NT2/D1 (cell line): ENCODE results near the gene ARAP2.

ENCODE experiments used
- DNase-seq: peaks from one replicate; pipeline ENCODE4 v3.0.0-alpha.2; 2011; ENCODE audit warnings: low read depth, low spot score
- H3K27me3 ChIP-seq: 2 replicates; pipeline ENCODE4 v1.6.0; 2011; ENCODE audit warnings: mild to moderate bottlenecking; ENCODE audit not compliant: insufficient read length, insufficient read depth
- H3K36me3 ChIP-seq: 2 replicates; pipeline ENCODE4 v1.6.1; 2011; ENCODE audit warnings: mild to moderate bottlenecking, low read length, mixed read lengths; ENCODE audit not compliant: insufficient read depth, insufficient read length
- H3K4me1 ChIP-seq: 2 replicates; pipeline ENCODE4 v1.5.1; 2011; ENCODE audit not compliant: insufficient read depth, insufficient read length
- H3K4me3 ChIP-seq: 2 replicates; pipeline ENCODE4 v1.5.1; 2011; ENCODE audit warnings: low read depth; ENCODE audit not compliant: insufficient read length
- H3K9ac ChIP-seq: 2 replicates; pipeline ENCODE4 v1.6.0; 2011; ENCODE audit warnings: low read depth; ENCODE audit not compliant: insufficient read length
- H3K9me3 ChIP-seq: 2 replicates; pipeline ENCODE4 v1.5.1; 2011; ENCODE audit warnings: mild to moderate bottlenecking, low read length; ENCODE audit not compliant: insufficient read depth
- SUZ12 ChIP-seq: IDR thresholded peaks from 2 replicates; pipeline ENCODE4 v1.6.1; 2011; ENCODE audit not compliant: insufficient read length, insufficient read depth; ENCODE audit errors: extremely low read depth
- YY1 ChIP-seq: IDR thresholded peaks from 2 replicates; pipeline ENCODE4 v1.6.1; 2011; ENCODE audit not compliant: insufficient read length, insufficient read depth
- ZNF274 ChIP-seq: IDR thresholded peaks from 2 replicates; pipeline ENCODE4 v1.6.1; 2011; ENCODE audit warnings: mild to moderate bottlenecking, low read depth, low read length

ARAP2 gene

GRCh38 chr4:36285784-36286480, 41.6 kb upstream of the ARAP2 start:
- H3K36me3 ChIP-seq, result no peaks in the 10 kb centered on the region
- no peaks in the 10 kb centered on the region for H3K27me3 ChIP-seq
- no peak overlapping the region for H3K4me3 ChIP-seq
- no peak for DNase-seq
- H3K4me1 ChIP-seq, result no peaks in the 10 kb centered on the region
- no peaks in the 10 kb centered on the region for H3K9me3 ChIP-seq
- TF ChIP-seq SUZ12 (no peak), ZNF274 (no peak), YY1 (no peak)
- H3K9ac ChIP-seq, result no peak overlapping the region

- Histone ChIP-seq H3K4me1 (no peaks in the 10 kb centered on the region), H3K36me3 (no peaks in the 10 kb centered on the region), H3K27me3 (no peaks in the 10 kb centered on the region), H3K4me3 (no peak overlapping the region), H3K9me3 (no peaks in the 10 kb centered on the region), H3K9ac (no peak overlapping the region)
- DNase-seq, result no peak
- TF ChIP-seq ZNF274, result no peak
- no peak for TF ChIP-seq YY1
- no peak for TF ChIP-seq SUZ12
Observed at GRCh38 chr4:36283912-36284465, 39.7 kb upstream of the ARAP2 start.

- no peak for DNase-seq
- H3K9me3 ChIP-seq, result no peaks in the 10 kb centered on the region
- H3K36me3 ChIP-seq, result no peaks in the 10 kb centered on the region
- H3K9ac ChIP-seq, result no peak overlapping the region
- H3K4me1 ChIP-seq, result no peaks in the 10 kb centered on the region
- H3K4me3 ChIP-seq, result no peak overlapping the region
- TF ChIP-seq SUZ12 (no peak), YY1 (no peak), ZNF274 (no peak)
- H3K27me3 ChIP-seq, result no peaks in the 10 kb centered on the region
Observed at GRCh38 chr4:36282503-36283030, 38.3 kb upstream of the ARAP2 start.

GRCh38 chr4:36281384-36282106, 37.2 kb upstream of the ARAP2 start, which contains the start of gene DTHD1:
Gene DTHD1, plus strand, starts transcription at chr4:36281616. Its CDS starts 143 bp downstream, at chr4:36281759.
- Histone ChIP-seq H3K36me3 (no peaks in the 10 kb centered on the region), H3K9me3 (no peaks in the 10 kb centered on the region), H3K4me1 (no peaks in the 10 kb centered on the region), H3K27me3 (no peaks in the 10 kb centered on the region), H3K4me3 (no peak within 1 kb of the TSS), H3K9ac (no peak within 1 kb of the TSS)
- TF ChIP-seq YY1 (no peak), ZNF274 (no peak), SUZ12 (no peak)
- no peak for DNase-seq

- Histone ChIP-seq H3K36me3 (no peaks in the 10 kb centered on the region), H3K9ac (no peak overlapping the region), H3K4me1 (no peaks in the 10 kb centered on the region), H3K4me3 (no peak overlapping the region), H3K9me3 (no peaks in the 10 kb centered on the region), H3K27me3 (no peaks in the 10 kb centered on the region)
- DNase-seq, result no peak
- TF ChIP-seq SUZ12, result no peak
- no peak for TF ChIP-seq YY1
Observed at GRCh38 chr4:36280555-36280954, 36.2 kb upstream of the ARAP2 start.

- Histone ChIP-seq H3K9me3 (no peaks in the 10 kb centered on the region), H3K9ac (no peak overlapping the region), H3K36me3 (no peaks in the 10 kb centered on the region), H3K27me3 (no peaks in the 10 kb centered on the region), H3K4me1 (no peaks in the 10 kb centered on the region), H3K4me3 (no peak overlapping the region)
- TF ChIP-seq ZNF274, result no peak
- TF ChIP-seq YY1, result no peak
- no peak for TF ChIP-seq SUZ12
- no peak for DNase-seq
Observed at GRCh38 chr4:36278789-36279188, 34.5 kb upstream of the ARAP2 start.

GRCh38 chr4:36277533-36277932, 33.2 kb upstream of the ARAP2 start:
- H3K27me3 ChIP-seq, result no peaks in the 10 kb centered on the region
- no peak overlapping the region for H3K9ac ChIP-seq
- no peaks in the 10 kb centered on the region for H3K4me1 ChIP-seq
- TF ChIP-seq SUZ12 (no peak), YY1 (no peak), ZNF274 (no peak)
- H3K36me3 ChIP-seq, result no peaks in the 10 kb centered on the region
- H3K4me3 ChIP-seq, result no peak overlapping the region
- H3K9me3 ChIP-seq, result no peaks in the 10 kb centered on the region
- DNase-seq, result no peak
